Tibial artery (tissue), 4 donors: ENCODE measurements around the gene ACBD4.

ENCODE experiments used
- DNase-seq, 2 donors: peaks; one replicate each; pipeline ENCODE4 v3.0.0-alpha.2; 2019
- H3K27ac ChIP-seq, 2 donors: fragments of 200-600 bp; sonication (generic) in 1 of 2; 1 replicate in 1 of 2; 2 replicates in 1 of 2; pipeline ENCODE4 v1.5.1; 2018 to 2019; ENCODE audit warnings: mild to moderate bottlenecking in 1 of 2
- H3K27me3 ChIP-seq, 2 donors: fragments of 200-600 bp; sonication (generic) in 1 of 2; one replicate each; pipeline versions ENCODE4 v1.5.1 to v1.6.0; 2016 to 2019
- H3K36me3 ChIP-seq, 3 donors: fragments of 200-600 bp; sonication (generic) in 2 of 3; one replicate each; pipeline ENCODE4 v1.5.1; 2016 to 2019; ENCODE audit warnings: mild to moderate bottlenecking in 2 of 3
- H3K4me1 ChIP-seq, 4 donors: fragments of 200-600 bp; sonication (generic) in 2 of 4; 1 replicate in 3 of 4; 2 replicates in 1 of 4; pipeline ENCODE4 v1.5.1; 2016 to 2019
- H3K4me3 ChIP-seq, 2 donors: fragments of 200-600 bp; sonication (generic) in 1 of 2; 1 replicate in 1 of 2; 2 replicates in 1 of 2; pipeline ENCODE4 v1.5.1; 2018 to 2019; ENCODE audit warnings: mild to moderate bottlenecking in 2 of 2
- H3K9me3 ChIP-seq, 3 donors: fragments of 200-600 bp; sonication (generic) in 1 of 3; one replicate each; pipeline ENCODE4 v1.5.1; 2016 to 2019
- intact Hi-C: fragments of 100-400 bp; cut with DNase I; formaldehyde crosslinking; loops from one replicate; pipeline ENCODE4 v1.15.0; 2023; ENCODE audit warnings: low total_unique reads
- TF ChIP-seq, protein P1 (sequence below), 2 experiments: fragments of 200-600 bp in 1 of 2; fragments of 450-650 bp in 1 of 2; IDR thresholded peaks; one replicate each; pipeline ENCODE4 v1.5.1; 2017 to 2019; ENCODE audit warnings: antibody characterized with exemption in 2 of 2, mild to moderate bottlenecking in 1 of 2, moderate library complexity in 1 of 2

ACBD4 gene, protein sequence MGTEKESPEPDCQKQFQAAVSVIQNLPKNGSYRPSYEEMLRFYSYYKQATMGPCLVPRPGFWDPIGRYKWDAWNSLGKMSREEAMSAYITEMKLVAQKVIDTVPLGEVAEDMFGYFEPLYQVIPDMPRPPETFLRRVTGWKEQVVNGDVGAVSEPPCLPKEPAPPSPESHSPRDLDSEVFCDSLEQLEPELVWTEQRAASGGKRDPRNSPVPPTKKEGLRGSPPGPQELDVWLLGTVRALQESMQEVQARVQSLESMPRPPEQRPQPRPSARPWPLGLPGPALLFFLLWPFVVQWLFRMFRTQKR

DNA sequence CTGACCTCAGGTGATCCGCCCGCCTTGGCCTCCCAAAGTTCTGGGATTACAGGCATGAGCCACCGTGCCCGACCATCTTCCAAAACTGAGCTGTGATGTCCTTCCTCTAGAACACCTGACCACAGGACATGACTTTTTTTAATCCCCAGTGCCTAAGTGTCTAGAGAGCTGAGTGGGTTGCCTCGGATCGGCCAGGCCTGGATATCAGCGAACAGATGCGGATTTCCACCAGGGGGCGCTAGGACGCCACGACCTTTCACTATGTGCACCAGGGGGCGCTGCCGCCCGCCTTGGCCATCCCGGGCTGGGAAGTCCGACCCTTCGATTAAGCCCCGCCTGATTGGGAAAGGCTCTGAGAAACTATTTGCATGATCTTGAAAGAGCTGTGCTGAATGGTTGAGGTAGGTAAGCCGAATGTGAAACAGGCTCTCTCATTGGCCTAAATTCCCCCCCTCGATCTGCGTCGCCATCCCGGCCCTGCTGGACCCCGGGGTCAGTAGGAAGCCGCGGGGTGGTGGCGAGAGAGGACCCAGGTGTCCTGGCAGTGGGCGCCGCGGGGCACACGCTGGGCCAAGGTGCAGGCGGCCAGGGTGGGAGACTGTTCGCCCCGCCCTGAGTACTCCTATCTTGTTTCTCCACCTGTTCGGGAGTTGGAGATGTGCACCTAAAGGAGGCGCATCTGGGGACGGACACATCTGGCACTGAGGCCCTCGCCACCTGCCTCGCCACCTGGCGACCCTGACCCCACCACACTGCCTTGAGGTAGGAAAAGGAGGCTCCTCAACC lies at the start of gene ACBD4:
TSS of gene ACBD4 (plus strand) at position 496 of the 786 bp plus-strand sequence. CDS start 458 bp downstream, outside the sequence.
- H3K36me3 ChIP-seq = peaks cover 0 to 26% (median 9%) of the 10 kb centered on the region in 3 donors
- TF ChIP-seq, protein P1, sequence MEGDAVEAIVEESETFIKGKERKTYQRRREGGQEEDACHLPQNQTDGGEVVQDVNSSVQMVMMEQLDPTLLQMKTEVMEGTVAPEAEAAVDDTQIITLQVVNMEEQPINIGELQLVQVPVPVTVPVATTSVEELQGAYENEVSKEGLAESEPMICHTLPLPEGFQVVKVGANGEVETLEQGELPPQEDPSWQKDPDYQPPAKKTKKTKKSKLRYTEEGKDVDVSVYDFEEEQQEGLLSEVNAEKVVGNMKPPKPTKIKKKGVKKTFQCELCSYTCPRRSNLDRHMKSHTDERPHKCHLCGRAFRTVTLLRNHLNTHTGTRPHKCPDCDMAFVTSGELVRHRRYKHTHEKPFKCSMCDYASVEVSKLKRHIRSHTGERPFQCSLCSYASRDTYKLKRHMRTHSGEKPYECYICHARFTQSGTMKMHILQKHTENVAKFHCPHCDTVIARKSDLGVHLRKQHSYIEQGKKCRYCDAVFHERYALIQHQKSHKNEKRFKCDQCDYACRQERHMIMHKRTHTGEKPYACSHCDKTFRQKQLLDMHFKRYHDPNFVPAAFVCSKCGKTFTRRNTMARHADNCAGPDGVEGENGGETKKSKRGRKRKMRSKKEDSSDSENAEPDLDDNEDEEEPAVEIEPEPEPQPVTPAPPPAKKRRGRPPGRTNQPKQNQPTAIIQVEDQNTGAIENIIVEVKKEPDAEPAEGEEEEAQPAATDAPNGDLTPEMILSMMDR (IDR thresholded peaks at IDR 0.05) = peak; percentile 100
- H3K9me3 ChIP-seq = no peaks in the 10 kb centered on the region
- no peaks in the 10 kb centered on the region for H3K27me3 ChIP-seq
- intact Hi-C loops = no loop called here
- peak; percentile 96 to 97 for DNase-seq
- H3K4me1 ChIP-seq = peaks cover 6 to 38% (median 27%) of the 10 kb centered on the region in 4 donors
- peak within 1 kb of the TSS; percentile 62 to 92 for H3K4me3 ChIP-seq
- H3K27ac ChIP-seq = peak within 1 kb of the TSS; percentile 84 to 93

DNA sequence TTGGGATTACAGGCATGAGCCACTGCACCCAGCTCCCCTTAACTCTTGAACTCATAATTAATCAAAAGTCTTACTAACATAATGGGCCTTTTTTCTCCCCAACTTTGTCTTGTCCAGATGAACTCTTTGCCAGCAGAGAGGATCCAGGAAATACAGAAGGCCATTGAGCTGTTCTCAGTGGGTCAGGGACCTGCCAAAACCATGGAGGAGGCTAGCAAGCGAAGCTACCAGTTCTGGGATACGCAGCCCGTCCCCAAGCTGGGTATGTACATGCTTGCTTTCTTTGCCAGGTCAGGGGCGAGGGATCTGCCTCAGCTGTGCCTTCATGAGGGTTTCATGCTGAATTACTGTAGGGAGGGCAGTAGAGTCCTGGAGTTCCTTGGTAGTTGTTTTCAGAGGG lies 49.1 kb upstream of the ACBD4 start:
- intact Hi-C loops = no loop called here
- no peak for DNase-seq

DNA sequence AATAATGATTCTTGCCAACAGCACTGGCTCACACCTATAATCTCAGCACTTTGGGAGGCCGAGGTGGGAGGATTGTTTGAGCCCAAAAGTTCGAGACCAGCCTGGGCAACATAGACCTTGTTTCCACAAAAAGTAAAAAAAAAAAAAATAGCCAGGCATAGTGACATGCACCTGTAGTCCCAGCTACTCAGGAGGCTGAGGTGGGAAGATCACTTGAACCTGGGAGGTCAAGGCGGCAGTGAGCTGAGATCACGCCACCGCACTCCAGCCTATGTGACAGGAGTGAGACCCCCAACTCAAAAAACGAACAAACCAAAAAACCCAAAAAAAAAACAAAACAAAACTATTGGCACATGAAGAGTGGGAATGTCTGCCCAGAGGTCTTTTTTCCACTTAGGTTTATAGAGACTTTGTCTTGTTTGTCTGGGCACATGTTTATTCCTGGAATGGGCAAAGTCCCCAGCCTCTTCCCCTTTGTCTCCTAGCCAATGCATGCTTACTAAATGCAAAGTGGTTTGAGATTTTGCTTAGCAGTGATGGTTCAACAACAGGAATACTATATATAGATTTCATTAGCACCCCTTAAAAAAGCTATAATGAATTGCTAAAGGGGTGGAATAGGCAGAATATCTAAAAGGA lies 48.5 kb upstream of the ACBD4 start:
- Histone ChIP-seq H3K27me3 (no peaks in the 10 kb centered on the region), H3K4me1 (peaks cover 4 to 59% (median 44%) of the 10 kb centered on the region in 4 donors), H3K4me3 (no peak overlapping the region), H3K36me3 (peaks cover 67 to 85% (median 82%) of the 10 kb centered on the region in 3 donors), H3K27ac (peak overlapping the region; percentile 84 to 87), H3K9me3 (no peaks in the 10 kb centered on the region)
- intact Hi-C loops = no loop called here
- TF ChIP-seq, protein P1 (IDR thresholded peaks at IDR 0.05) = no peak
- DNase-seq = no peak

More for the DNA sequence above, 49.1 kb upstream of the ACBD4 start:
- no peaks in the 10 kb centered on the region for H3K27me3 ChIP-seq
- H3K36me3 ChIP-seq = peaks cover 73 to 90% (median 82%) of the 10 kb centered on the region in 3 donors
- TF ChIP-seq, protein P1 (IDR thresholded peaks at IDR 0.05) = no peak
- no peak overlapping the region for H3K4me3 ChIP-seq
- H3K4me1 ChIP-seq = peaks cover 4 to 55% (median 38%) of the 10 kb centered on the region in 4 donors
- peak overlapping the region; percentile 84 to 87 for H3K27ac ChIP-seq
- H3K9me3 ChIP-seq = no peaks in the 10 kb centered on the region

DNA sequence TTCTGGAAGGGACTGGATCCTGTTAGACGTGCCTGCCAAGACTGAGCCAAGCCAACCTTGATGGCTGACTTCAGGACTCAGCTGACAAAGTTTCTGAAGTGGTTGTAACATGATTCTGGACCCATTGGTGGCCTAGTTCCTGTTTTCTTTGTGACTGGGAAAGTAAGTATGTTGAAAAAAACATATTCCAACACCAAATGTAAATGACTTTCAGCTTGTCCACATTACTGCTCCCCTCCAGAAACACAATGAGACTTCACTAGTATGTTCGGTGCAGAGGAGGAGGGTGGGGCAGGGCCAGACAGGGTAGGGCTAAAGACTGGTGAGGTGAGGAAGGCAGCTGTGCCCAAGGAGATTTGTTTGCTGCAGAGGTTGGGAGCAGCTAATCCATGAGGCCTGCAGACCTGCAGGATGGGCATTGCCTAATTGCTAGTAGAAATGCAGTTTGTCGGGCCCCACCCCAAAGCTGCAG lies 47.9 kb upstream of the ACBD4 start:
- H3K27me3 ChIP-seq = no peaks in the 10 kb centered on the region
- TF ChIP-seq, protein P1 (IDR thresholded peaks at IDR 0.05) = no peak
- H3K4me1 ChIP-seq = peaks cover 4 to 64% (median 50%) of the 10 kb centered on the region in 4 donors
- intact Hi-C loops = no loop called here
- DNase-seq = peak; percentile 57 to 81
- peak overlapping the region; percentile 84 to 87 for H3K27ac ChIP-seq
- H3K36me3 ChIP-seq = peaks cover 61 to 79% (median 79%) of the 10 kb centered on the region in 3 donors
- H3K4me3 ChIP-seq = no peak overlapping the region
- H3K9me3 ChIP-seq = no peaks in the 10 kb centered on the region

DNA sequence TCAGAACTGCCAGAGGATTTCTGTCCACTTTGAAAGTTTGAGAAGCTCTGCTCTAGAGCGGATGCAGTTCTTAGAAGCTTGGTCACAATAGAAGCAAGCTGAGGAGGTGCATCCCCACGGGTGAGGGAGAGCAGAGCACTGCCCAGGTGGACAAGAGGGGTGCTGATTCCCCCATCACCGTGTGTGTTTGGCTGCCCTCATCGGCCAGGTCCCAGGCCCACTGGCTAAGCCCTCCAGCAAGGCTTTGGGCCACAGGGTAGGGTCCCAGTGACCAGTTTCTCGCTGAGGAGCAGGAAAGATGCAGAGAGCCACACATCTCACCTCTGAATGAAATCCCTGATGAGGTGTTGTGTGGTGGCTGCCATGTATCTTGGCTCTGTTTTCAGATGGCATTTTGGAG lies 47.5 kb upstream of the ACBD4 start:
- no peak for DNase-seq
- no peaks in the 10 kb centered on the region for H3K27me3 ChIP-seq
- intact Hi-C loops = no loop called here
- no peak overlapping the region for H3K4me3 ChIP-seq
- no peaks in the 10 kb centered on the region for H3K9me3 ChIP-seq
- H3K27ac ChIP-seq = peak overlapping the region; percentile 84 to 87
- peaks cover 57 to 75% (median 74%) of the 10 kb centered on the region in 3 donors for H3K36me3 ChIP-seq
- TF ChIP-seq, protein P1 (IDR thresholded peaks at IDR 0.05) = no peak
- peaks cover 4 to 69% (median 53%) of the 10 kb centered on the region in 4 donors for H3K4me1 ChIP-seq
